HEK293 (cell line): ENCODE data around the gene SDCBP2.
A peak's percentile ranks its signal among the peaks of the same experiment; 100 is the strongest.

Source experiments
- CTCF ChIA-PET: fragments of 350-600 bp; formaldehyde crosslinking; extraction: SDS; loops from one replicate; lab custom pipeline; 2021; ENCODE audit warnings: antibody characterized with exemption; lab: Yijun Ruan, JAX
- POLR2A ChIA-PET: fragments of 300-600 bp; formaldehyde crosslinking; extraction: SDS; loops from one replicate; lab custom pipeline; 2020; ENCODE audit warnings: antibody characterized with exemption, inconsistent platforms; lab: Yijun Ruan, JAX
- H3K27ac ChIP-seq: fragments of 200-500 bp; sonication (Bioruptor generic); 2 replicates; pipeline ENCODE4 v1.5.1; 2014; ENCODE audit warnings: low read depth, low read length, control low read depth, inconsistent platforms; ENCODE audit errors: extremely low read depth
- H3K36me3 ChIP-seq, 2 experiments: fragments of 200-500 bp in 1 of 2; sonication (Bioruptor generic) in 1 of 2; 1 replicate in 1 of 2; 2 replicates in 1 of 2; pipeline ENCODE4 v1.5.1; 2014 to 2017; ENCODE audit warnings: inconsistent platforms in 2 of 2, low read length in 2 of 2; ENCODE audit not compliant: control insufficient read depth in 2 of 2, insufficient read depth in 1 of 2
- H3K4me1 ChIP-seq: fragments of 200-500 bp; sonication (Bioruptor generic); 2 replicates; pipeline ENCODE4 v1.5.1; 2014; ENCODE audit warnings: mild to moderate bottlenecking, low read length, inconsistent platforms; ENCODE audit not compliant: control insufficient read depth, insufficient read depth
- H3K4me3 ChIP-seq: 2 replicates; pipeline ENCODE4 v1.5.1; 2011; ENCODE audit warnings: low read depth, mild to moderate bottlenecking, control low read depth, low read length, moderate library complexity
- H3K9me3 ChIP-seq: fragments of 200-500 bp; sonication (Bioruptor generic); 2 replicates; pipeline ENCODE4 v1.5.1; 2014; ENCODE audit warnings: low read depth, low read length, inconsistent platforms; ENCODE audit not compliant: control insufficient read depth, insufficient read depth
- FEZF1 ChIP-seq: fragments of 450-650 bp; formaldehyde crosslinking; IDR thresholded peaks from 2 replicates; pipeline ENCODE4 v1.5.1; 2016; ENCODE audit warnings: missing biosample characterization, missing genetic modification characterization
- GLI2 ChIP-seq: fragments of 450-650 bp; formaldehyde crosslinking; IDR thresholded peaks from 2 replicates; pipeline ENCODE4; 2017; ENCODE audit warnings: missing biosample characterization, missing genetic modification characterization, low read depth, borderline replicate concordance
- GLIS1 ChIP-seq: fragments of 450-650 bp; formaldehyde crosslinking; IDR thresholded peaks from 2 replicates; pipeline ENCODE4 v1.5.1; 2016; ENCODE audit warnings: missing biosample characterization, missing genetic modification characterization
- KLF16 ChIP-seq: fragments of 450-650 bp; formaldehyde crosslinking; IDR thresholded peaks from 2 replicates; pipeline ENCODE4 v1.5.1; 2017; ENCODE audit warnings: missing biosample characterization, missing genetic modification characterization
- MZF1 ChIP-seq: fragments of 450-650 bp; formaldehyde crosslinking; IDR thresholded peaks from 2 replicates; pipeline ENCODE4 v1.5.1; 2017; ENCODE audit warnings: missing biosample characterization, missing genetic modification characterization, borderline replicate concordance
- RBAK ChIP-seq: fragments of 450-650 bp; formaldehyde crosslinking; IDR thresholded peaks from 2 replicates; pipeline ENCODE4 v1.5.1; 2016; ENCODE audit warnings: missing biosample characterization, missing genetic modification characterization
- SALL2 ChIP-seq: fragments of 450-650 bp; formaldehyde crosslinking; IDR thresholded peaks from 2 replicates; pipeline ENCODE4 v1.5.0; 2017; ENCODE audit warnings: missing biosample characterization, mild to moderate bottlenecking, missing genetic modification characterization, borderline replicate concordance
- WT1 ChIP-seq: fragments of 450-650 bp; formaldehyde crosslinking; IDR thresholded peaks from 2 replicates; pipeline ENCODE4 v1.5.1; 2016; ENCODE audit warnings: missing biosample characterization, missing genetic modification characterization
- YY2 ChIP-seq: fragments of 450-650 bp; formaldehyde crosslinking; IDR thresholded peaks from 2 replicates; pipeline ENCODE4 v1.5.1; 2016; ENCODE audit warnings: missing biosample characterization, missing genetic modification characterization
- ZBTB17 ChIP-seq: fragments of 450-650 bp; formaldehyde crosslinking; IDR thresholded peaks from 2 replicates; pipeline ENCODE4 v1.5.1; 2016; ENCODE audit warnings: missing biosample characterization, missing genetic modification characterization
- ZNF184 ChIP-seq: fragments of 450-650 bp; IDR thresholded peaks from 2 replicates; pipeline ENCODE4 v1.5.1; 2018; ENCODE audit warnings: missing biosample characterization, mild to moderate bottlenecking, missing genetic modification characterization
- ZNF23 ChIP-seq: fragments of 450-650 bp; formaldehyde crosslinking; IDR thresholded peaks from 2 replicates; pipeline ENCODE4 v1.5.1; 2016; ENCODE audit warnings: missing biosample characterization, missing genetic modification characterization, borderline replicate concordance
- ZNF302 ChIP-seq: fragments of 450-650 bp; formaldehyde crosslinking; IDR thresholded peaks from 2 replicates; pipeline ENCODE4 v1.5.1; 2016; ENCODE audit warnings: missing biosample characterization, missing genetic modification characterization, low read depth
- ZNF324 ChIP-seq: fragments of 450-650 bp; formaldehyde crosslinking; IDR thresholded peaks from 2 replicates; pipeline ENCODE4 v1.5.1; 2016; ENCODE audit warnings: missing biosample characterization, missing genetic modification characterization
- ZNF366 ChIP-seq: fragments of 450-650 bp; formaldehyde crosslinking; conservative IDR thresholded peaks from 2 replicates; pipeline ENCODE4 v1.5.1; 2016; ENCODE audit warnings: missing biosample characterization, missing genetic modification characterization
- ZNF501 ChIP-seq: fragments of 450-650 bp; formaldehyde crosslinking; IDR thresholded peaks from 2 replicates; pipeline ENCODE4 v1.5.1; 2016; ENCODE audit warnings: missing biosample characterization, missing genetic modification characterization
- ZNF549 ChIP-seq: fragments of 450-650 bp; IDR thresholded peaks from 2 replicates; pipeline ENCODE4 v1.5.1; 2018; ENCODE audit warnings: missing biosample characterization, missing genetic modification characterization, mild to moderate bottlenecking, inconsistent platforms, moderate library complexity
- ZNF658 ChIP-seq: fragments of 450-650 bp; formaldehyde crosslinking; IDR thresholded peaks from 2 replicates; pipeline ENCODE4; 2016; ENCODE audit warnings: missing biosample characterization, missing genetic modification characterization
- ZNF785 ChIP-seq: fragments of 450-650 bp; formaldehyde crosslinking; IDR thresholded peaks from 2 replicates; pipeline ENCODE4 v1.5.1; 2016; ENCODE audit warnings: missing biosample characterization, missing genetic modification characterization
- ZXDB ChIP-seq: fragments of 450-650 bp; formaldehyde crosslinking; IDR thresholded peaks from 2 replicates; pipeline ENCODE4 v1.5.1; 2016; ENCODE audit warnings: missing biosample characterization, missing genetic modification characterization
- TF ChIP-seq, protein P1 (sequence below): fragments of 450-650 bp; formaldehyde crosslinking; IDR thresholded peaks from 2 replicates; pipeline ENCODE4 v1.5.1; 2017; ENCODE audit warnings: missing biosample characterization, missing genetic modification characterization
- TF ChIP-seq, protein P2 (sequence below): fragments of 450-650 bp; formaldehyde crosslinking; IDR thresholded peaks from 2 replicates; pipeline ENCODE4 v1.5.1; 2017; ENCODE audit warnings: missing biosample characterization, missing genetic modification characterization
- TF ChIP-seq, protein P3 (sequence below): fragments of 450-650 bp; formaldehyde crosslinking; IDR thresholded peaks from 2 replicates; pipeline ENCODE4 v1.5.1; 2016; ENCODE audit warnings: missing biosample characterization, missing genetic modification characterization
- TF ChIP-seq, protein P4 (sequence below): fragments of 450-650 bp; formaldehyde crosslinking; IDR thresholded peaks from 2 replicates; pipeline ENCODE4 v1.5.1; 2016; ENCODE audit warnings: missing biosample characterization, missing genetic modification characterization
- TF ChIP-seq, protein P5 (sequence below): fragments of 450-650 bp; formaldehyde crosslinking; IDR thresholded peaks from 2 replicates; pipeline ENCODE4 v1.5.1; 2016; ENCODE audit warnings: missing biosample characterization, missing genetic modification characterization
- TF ChIP-seq, protein P6 (sequence below): fragments of 450-650 bp; IDR thresholded peaks from 2 replicates; pipeline ENCODE4 v1.5.1; 2018; ENCODE audit warnings: missing biosample characterization, missing genetic modification characterization
- TF ChIP-seq, protein P7 (sequence below): fragments of 450-650 bp; formaldehyde crosslinking; IDR thresholded peaks from 2 replicates; pipeline ENCODE4 v1.5.1; 2017; ENCODE audit warnings: missing biosample characterization, missing genetic modification characterization

The SDCBP2 gene

DNA sequence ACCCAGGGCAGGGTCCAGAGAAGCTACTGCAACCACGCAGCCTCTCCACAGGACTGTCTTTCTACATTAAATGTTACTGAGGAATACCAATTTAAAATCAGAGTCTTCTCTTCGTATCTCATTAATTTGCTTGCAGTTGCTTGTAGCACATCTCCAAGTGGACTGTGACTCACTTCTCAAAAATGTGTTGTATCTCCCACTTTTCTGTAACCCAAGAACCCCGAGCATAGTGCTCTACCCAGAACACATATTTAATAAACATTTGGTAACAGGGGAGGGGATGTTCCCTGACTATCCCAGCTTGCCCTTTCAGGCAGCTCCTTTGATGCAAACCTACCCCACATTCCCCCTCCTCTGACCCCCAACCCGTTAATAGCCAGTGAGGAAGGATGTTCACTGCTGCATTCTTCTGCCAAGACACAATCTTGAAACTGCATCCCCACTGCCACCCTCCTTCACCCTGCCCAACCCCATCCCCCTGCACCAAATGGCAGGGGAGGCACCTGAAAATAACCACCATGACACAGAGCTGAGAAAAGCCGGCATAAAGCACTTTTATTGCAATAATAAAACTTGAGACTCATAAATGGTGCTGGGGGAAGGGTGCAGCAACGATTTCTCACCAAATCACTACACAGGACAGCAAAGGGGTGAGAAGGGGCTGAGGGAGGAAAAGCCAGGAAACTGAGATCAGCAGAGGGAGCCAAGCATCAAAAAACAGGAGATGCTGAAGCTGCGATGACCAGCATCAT lies 39.7 kb upstream of the SDCBP2 start:
- Histone ChIP-seq H3K4me3 (no peak overlapping the region), H3K4me1 (peaks cover 11% of the 10 kb centered on the region), H3K9me3 (no peaks in the 10 kb centered on the region), H3K27ac (no peak overlapping the region), H3K36me3 (peaks cover 13 to 60% of the 10 kb centered on the region in 2 experiments)
- POLR2A ChIA-PET: no interaction called here
- CTCF ChIA-PET: interaction anchor here (0.6 kb wide), 2 partner anchors 27 to 52 kb away, joined by 3 to 4 read pairs; no protein-coding TSS in a partner anchor
- TF ChIP-seq ZNF302: no peak
- TF ChIP-seq ZNF501 (tag by site-specific recombination): no peak
- peak; percentile 56; the same call in 1 of the 2 replicates for TF ChIP-seq ZXDB (tag by site-specific recombination)
- no peak for TF ChIP-seq GLI2 (tag by site-specific recombination)
- TF ChIP-seq YY2 (tag by site-specific recombination): no peak
- TF ChIP-seq ZNF184: no peak
- no peak for TF ChIP-seq ZNF785 (tag by site-specific recombination)
- TF ChIP-seq GLIS1 (tag by site-specific recombination): no peak
- TF ChIP-seq, protein P1, sequence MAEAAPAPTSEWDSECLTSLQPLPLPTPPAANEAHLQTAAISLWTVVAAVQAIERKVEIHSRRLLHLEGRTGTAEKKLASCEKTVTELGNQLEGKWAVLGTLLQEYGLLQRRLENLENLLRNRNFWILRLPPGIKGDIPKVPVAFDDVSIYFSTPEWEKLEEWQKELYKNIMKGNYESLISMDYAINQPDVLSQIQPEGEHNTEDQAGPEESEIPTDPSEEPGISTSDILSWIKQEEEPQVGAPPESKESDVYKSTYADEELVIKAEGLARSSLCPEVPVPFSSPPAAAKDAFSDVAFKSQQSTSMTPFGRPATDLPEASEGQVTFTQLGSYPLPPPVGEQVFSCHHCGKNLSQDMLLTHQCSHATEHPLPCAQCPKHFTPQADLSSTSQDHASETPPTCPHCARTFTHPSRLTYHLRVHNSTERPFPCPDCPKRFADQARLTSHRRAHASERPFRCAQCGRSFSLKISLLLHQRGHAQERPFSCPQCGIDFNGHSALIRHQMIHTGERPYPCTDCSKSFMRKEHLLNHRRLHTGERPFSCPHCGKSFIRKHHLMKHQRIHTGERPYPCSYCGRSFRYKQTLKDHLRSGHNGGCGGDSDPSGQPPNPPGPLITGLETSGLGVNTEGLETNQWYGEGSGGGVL (tag by site-specific recombination): peak; percentile 33; the same call in 1 of the 2 replicates
- TF ChIP-seq, protein P2, sequence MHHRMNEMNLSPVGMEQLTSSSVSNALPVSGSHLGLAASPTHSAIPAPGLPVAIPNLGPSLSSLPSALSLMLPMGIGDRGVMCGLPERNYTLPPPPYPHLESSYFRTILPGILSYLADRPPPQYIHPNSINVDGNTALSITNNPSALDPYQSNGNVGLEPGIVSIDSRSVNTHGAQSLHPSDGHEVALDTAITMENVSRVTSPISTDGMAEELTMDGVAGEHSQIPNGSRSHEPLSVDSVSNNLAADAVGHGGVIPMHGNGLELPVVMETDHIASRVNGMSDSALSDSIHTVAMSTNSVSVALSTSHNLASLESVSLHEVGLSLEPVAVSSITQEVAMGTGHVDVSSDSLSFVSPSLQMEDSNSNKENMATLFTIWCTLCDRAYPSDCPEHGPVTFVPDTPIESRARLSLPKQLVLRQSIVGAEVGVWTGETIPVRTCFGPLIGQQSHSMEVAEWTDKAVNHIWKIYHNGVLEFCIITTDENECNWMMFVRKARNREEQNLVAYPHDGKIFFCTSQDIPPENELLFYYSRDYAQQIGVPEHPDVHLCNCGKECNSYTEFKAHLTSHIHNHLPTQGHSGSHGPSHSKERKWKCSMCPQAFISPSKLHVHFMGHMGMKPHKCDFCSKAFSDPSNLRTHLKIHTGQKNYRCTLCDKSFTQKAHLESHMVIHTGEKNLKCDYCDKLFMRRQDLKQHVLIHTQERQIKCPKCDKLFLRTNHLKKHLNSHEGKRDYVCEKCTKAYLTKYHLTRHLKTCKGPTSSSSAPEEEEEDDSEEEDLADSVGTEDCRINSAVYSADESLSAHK (tag by site-specific recombination): peak; percentile 81
- no peak for TF ChIP-seq SALL2
- TF ChIP-seq, protein P3, sequence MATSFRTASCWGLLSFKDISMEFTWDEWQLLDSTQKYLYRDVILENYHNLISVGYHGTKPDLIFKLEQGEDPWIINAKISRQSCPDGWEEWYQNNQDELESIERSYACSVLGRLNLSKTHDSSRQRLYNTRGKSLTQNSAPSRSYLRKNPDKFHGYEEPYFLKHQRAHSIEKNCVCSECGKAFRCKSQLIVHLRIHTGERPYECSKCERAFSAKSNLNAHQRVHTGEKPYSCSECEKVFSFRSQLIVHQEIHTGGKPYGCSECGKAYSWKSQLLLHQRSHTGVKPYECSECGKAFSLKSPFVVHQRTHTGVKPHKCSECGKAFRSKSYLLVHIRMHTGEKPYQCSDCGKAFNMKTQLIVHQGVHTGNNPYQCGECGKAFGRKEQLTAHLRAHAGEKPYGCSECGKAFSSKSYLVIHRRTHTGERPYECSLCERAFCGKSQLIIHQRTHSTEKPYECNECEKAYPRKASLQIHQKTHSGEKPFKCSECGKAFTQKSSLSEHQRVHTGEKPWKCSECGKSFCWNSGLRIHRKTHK (tag by site-specific recombination): no peak
- peak; percentile 87 for TF ChIP-seq FEZF1 (tag by site-specific recombination)
- TF ChIP-seq KLF16 (tag by site-specific recombination): no peak
- TF ChIP-seq RBAK: no peak
- TF ChIP-seq, protein P4, sequence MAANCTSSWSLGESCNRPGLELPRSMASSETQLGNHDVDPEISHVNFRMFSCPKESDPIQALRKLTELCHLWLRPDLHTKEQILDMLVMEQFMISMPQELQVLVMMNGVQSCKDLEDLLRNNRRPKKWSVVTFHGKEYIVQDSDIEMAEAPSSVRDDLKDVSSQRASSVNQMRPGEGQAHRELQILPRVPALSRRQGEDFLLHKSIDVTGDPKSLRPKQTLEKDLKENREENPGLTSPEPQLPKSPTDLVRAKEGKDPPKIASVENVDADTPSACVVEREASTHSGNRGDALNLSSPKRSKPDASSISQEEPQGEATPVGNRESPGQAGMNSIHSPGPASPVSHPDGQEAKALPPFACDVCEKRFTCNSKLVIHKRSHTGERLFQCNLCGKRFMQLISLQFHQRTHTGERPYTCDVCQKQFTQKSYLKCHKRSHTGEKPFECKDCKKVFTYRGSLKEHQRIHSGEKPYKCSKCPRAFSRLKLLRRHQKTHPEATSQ (tag by site-specific recombination): no peak
- peak; percentile 92 for TF ChIP-seq MZF1 (tag by site-specific recombination)
- TF ChIP-seq, protein P5, sequence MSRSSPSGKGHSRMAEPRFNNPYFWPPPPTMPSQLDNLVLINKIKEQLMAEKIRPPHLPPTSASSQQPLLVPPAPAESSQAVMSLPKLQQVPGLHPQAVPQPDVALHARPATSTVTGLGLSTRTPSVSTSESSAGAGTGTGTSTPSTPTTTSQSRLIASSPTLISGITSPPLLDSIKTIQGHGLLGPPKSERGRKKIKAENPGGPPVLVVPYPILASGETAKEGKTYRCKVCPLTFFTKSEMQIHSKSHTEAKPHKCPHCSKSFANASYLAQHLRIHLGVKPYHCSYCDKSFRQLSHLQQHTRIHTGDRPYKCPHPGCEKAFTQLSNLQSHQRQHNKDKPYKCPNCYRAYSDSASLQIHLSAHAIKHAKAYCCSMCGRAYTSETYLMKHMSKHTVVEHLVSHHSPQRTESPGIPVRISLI (tag by site-specific recombination): no peak
- TF ChIP-seq ZNF366 (tag by site-specific recombination): 0 out of 2 replicates have a peak, but pooled peaks have one; percentile 14
- TF ChIP-seq, protein P6, sequence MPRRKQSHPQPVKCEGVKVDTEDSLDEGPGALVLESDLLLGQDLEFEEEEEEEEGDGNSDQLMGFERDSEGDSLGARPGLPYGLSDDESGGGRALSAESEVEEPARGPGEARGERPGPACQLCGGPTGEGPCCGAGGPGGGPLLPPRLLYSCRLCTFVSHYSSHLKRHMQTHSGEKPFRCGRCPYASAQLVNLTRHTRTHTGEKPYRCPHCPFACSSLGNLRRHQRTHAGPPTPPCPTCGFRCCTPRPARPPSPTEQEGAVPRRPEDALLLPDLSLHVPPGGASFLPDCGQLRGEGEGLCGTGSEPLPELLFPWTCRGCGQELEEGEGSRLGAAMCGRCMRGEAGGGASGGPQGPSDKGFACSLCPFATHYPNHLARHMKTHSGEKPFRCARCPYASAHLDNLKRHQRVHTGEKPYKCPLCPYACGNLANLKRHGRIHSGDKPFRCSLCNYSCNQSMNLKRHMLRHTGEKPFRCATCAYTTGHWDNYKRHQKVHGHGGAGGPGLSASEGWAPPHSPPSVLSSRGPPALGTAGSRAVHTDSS (tag by site-specific recombination): no peak
- TF ChIP-seq, protein P7, sequence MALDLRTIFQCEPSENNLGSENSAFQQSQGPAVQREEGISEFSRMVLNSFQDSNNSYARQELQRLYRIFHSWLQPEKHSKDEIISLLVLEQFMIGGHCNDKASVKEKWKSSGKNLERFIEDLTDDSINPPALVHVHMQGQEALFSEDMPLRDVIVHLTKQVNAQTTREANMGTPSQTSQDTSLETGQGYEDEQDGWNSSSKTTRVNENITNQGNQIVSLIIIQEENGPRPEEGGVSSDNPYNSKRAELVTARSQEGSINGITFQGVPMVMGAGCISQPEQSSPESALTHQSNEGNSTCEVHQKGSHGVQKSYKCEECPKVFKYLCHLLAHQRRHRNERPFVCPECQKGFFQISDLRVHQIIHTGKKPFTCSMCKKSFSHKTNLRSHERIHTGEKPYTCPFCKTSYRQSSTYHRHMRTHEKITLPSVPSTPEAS (tag by site-specific recombination): no peak
- TF ChIP-seq ZNF324 (tag by site-specific recombination): no peak
- no peak for TF ChIP-seq ZNF658 (tag by site-specific recombination)
- no peak for TF ChIP-seq ZNF549 (tag by site-specific recombination)
- TF ChIP-seq WT1: peak; percentile 57; the same call in 1 of the 2 replicates
- no peak for TF ChIP-seq ZNF23 (tag by site-specific recombination)
- no peak for TF ChIP-seq ZBTB17 (tag by site-specific recombination)
